NCI-H1694 (cell line): Measurements from ENCODE around the gene GALNT10.

Experiments used
- DNase-seq: peaks from one replicate; lab custom pipeline; 2025; lab: John Stamatoyannopoulos, UW

Gene GALNT10

GRCh38 chr5:154445422-154446194 is 255.1 kb downstream of the GALNT10 start, which contains the start of gene SAP30L:
Gene SAP30L (plus strand): TSS chr5:154445997. CDS start chr5:154446605, 608 bp downstream.
- DNase-seq: peak; percentile 80

GRCh38 chr5:154446195-154447088 is 255.9 kb downstream of the GALNT10 start:
- no peak for DNase-seq

GRCh38 chr5:154447089-154447725 is 256.7 kb downstream of the GALNT10 start:
- DNase-seq: no peak

- no peak for DNase-seq
Measured at GRCh38 chr5:154449786-154450185, 259.3 kb downstream of the GALNT10 start.

GRCh38 chr5:154451957-154452356 is 261.4 kb downstream of the GALNT10 start:
- DNase-seq: no peak

- DNase-seq: no peak
Measured at GRCh38 chr5:154455585-154455984, 265.1 kb downstream of the GALNT10 start.

- DNase-seq: no peak
Measured at GRCh38 chr5:154456540-154456939, 266.0 kb downstream of the GALNT10 start.

GRCh38 chr5:154459015-154459414 is 268.5 kb downstream of the GALNT10 start:
- DNase-seq: no peak

GRCh38 chr5:154460172-154460571 is 269.6 kb downstream of the GALNT10 start:
- DNase-seq: no peak

- DNase-seq: no peak
Measured at GRCh38 chr5:154461531-154461930, 271.0 kb downstream of the GALNT10 start.

GRCh38 chr5:154464438-154464837 is 273.9 kb downstream of the GALNT10 start:
- no peak for DNase-seq

GRCh38 chr5:154465169-154465568 is 274.6 kb downstream of the GALNT10 start:
- no peak for DNase-seq

GRCh38 chr5:154466147-154466546 is 275.6 kb downstream of the GALNT10 start:
- DNase-seq: no peak

GRCh38 chr5:154466671-154467070 is 276.1 kb downstream of the GALNT10 start:
- DNase-seq: no peak

- peak; percentile 64 for DNase-seq
Measured at GRCh38 chr5:154467655-154468354, 277.3 kb downstream of the GALNT10 start.

GRCh38 chr5:154470137-154470536 is 279.6 kb downstream of the GALNT10 start:
- DNase-seq: no peak
